HCEC 1CT (cell line): ENCODE measurements around the gene SARNP.
A peak's percentile ranks its signal among the peaks of the same experiment; 100 is the strongest.

Experiments used
- DNase-seq: peaks from one replicate; pipeline ENCODE4 v3.0.0-alpha.2; 2017

The SARNP gene

DNA sequence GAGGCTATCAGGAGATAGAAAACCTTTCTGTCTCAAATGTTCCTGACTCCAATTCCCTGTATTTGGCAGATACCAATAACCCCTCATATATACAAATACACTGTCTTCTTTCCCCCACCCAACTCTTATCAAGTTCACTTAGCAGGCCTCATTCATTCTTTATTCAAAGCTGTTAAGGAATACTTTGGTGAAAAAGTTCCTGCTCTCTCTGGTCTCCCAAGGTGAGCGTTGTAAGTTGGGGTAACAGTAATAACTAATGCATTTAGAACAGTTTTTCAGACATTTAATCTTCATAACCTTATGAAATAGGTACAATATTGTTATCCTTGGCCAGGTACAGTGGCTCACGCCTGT, 78.5 kb downstream of the SARNP start:
- no peak for DNase-seq

DNA sequence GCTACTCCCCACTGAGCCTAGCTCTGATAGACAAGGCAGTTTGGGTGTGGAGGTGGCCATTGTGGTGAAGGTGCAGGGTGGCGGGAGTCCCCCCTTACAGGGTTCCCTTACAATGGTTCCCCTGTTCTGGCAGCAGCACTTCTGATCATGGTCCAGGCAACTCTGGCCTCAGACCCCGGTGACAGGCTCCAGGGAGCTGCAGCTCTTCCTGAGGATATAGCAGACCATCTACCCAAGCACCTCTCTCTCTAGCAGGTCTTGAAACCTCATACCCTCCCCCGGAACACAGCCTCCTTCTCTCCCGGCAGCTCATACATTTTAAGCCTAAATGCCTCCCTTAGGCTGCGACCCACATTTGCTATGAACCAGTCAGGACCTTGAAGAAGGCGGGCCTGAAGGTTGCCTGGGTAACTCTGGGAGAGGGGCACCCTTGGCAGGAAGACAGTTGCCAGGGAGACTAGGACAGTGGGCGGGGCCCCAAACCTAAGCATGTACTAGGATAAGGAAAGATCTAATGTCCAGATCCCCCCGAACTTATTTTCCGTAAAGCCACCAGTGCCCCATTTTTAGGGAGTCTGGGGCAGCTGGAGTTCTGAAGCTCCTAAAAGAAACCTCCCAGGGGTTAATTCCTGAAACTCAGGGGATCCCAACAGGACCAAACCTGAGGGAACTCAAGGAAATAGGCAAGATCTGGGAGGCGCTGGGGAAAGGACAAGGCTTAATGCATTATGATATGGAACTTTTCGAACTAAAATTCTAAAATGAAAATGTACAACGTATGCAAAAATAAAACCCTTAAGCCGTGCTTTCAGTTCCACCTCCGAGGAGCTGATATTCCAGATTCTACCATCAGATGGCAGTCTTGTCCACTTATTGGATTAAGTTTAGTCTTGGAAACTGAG, 79.2 kb downstream of the SARNP start:
- peak; percentile 84 for DNase-seq

GRCh38 chr12:55737581-55738122, 79.9 kb downstream of the SARNP start:
- no peak for DNase-seq

DNA sequence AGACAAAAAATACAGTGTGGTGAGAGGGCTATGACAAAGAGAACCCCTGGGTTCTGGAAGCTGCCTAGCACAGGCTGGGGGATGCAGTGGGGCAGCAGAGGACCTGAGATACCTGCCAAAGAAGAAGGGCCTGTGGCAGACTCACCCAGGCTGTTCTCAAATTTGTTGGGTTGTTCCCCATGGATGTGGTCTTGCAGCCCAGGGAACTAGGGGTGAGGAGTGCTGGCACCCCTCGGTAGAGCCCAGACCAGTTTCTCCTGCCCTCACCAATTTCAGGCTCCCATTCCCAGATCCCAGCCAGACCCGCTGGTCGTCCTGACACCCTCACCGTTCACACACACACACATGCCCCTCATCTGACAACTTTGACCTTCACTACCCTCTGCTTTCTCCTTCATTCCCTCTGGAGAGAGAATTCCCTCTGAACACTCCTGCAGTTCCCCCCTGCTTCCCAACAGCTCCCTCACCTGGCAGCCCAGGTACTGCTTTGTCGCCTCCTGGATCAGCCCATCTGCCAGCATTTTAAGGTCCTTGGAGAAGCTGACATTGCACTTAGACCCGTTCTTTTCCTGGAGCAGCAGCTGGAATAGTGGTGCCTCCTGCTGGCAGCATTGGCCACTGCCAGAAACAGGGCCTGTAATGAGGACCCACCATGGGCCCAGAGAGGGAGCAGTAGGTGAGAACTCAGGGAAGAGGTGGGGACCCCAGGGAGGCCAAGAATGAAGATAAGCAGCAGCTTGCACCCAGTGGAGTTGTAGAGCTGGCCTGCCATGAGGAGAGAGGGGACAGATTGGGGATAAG, 80.5 kb downstream of the SARNP start:
- DNase-seq = peak; percentile 60

GRCh38 chr12:55736076-55736475, 81.4 kb downstream of the SARNP start:
- DNase-seq = no peak

GRCh38 chr12:55734595-55734994, 82.9 kb downstream of the SARNP start:
- no peak for DNase-seq

DNA sequence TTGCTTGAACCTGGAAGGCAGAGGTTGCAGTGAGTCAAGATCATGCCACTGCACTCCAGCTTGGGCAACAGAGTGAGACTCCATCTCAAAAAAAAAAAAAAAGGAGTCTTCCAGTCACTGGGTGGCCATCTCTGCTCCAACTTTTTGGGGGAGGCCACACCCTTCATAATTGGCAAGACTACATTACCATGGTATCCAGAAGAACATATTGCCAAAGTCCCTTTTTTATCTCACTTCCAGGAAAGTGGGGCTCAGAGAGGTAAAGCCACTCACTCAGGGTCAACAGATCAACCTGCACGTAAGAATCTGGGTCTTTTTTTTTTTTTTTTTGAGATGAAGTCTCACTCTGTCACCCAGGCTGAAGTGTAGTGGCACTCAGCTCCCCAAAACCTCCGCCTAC, 83.7 kb downstream of the SARNP start:
- no peak for DNase-seq

DNA sequence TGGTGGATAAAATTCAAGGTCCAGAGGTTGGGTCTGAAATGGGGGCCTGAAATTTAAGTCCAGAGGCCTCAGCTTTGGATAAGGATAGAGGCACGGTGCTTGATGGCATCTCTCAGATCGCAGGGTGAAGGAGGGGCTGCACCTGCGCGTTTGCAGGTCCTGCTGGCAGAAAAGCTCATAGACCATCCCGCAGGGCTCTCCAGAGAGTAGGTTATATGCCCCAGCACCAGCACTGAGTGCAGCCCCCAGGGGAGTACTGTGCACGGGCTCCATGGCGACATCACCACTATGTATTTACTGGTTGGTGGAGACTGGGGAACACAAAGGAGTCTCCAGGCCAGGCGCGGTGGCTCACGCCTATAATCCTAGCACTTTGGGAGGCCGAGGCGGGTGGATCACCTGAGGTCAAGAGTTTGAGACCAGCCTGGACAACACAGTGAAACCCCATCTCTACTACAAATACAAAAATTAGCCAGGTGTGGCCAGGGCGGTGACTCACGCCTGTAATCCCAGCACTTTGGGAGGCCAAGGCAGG, 84.4 kb downstream of the SARNP start:
- DNase-seq = no peak

DNA sequence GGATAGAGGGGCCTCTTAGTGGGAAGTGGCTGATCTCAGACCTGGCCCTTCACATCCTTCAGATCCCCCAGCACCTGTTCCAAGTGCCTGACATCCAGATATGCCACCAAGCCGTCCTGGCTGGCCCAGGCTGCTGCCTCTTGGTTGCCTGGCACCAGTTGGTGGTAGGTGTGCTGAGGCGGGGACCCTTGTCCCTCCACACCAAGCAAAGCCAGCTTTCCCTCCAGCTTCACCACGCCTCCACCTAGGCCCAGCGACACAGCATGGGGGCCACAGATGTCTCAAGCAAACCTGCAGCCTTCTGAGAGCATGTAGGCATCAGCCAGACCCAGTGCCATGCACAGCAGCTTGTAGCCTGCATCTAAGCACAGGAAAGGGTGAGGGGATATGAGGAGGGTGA, 85.2 kb downstream of the SARNP start:
- no peak for DNase-seq

- DNase-seq = peak; percentile 69
Measured at GRCh38 chr12:55729819-55730818, 87.4 kb downstream of the SARNP start.

- peak; percentile 94 for DNase-seq
Measured at GRCh38 chr12:55728939-55729818, 88.3 kb downstream of the SARNP start, which contains the start of gene CD63. Gene CD63, minus strand, starts transcription at chr12:55729009. Its CDS starts 668 bp downstream, at chr12:55728341.

- DNase-seq = peak; percentile 59
Measured at GRCh38 chr12:55728186-55728938, 89.2 kb downstream of the SARNP start.

- peak; percentile 47 for DNase-seq
Measured at GRCh38 chr12:55727643-55728185, 89.8 kb downstream of the SARNP start.

- no peak for DNase-seq
Measured at GRCh38 chr12:55726971-55727370, 90.6 kb downstream of the SARNP start.

DNA sequence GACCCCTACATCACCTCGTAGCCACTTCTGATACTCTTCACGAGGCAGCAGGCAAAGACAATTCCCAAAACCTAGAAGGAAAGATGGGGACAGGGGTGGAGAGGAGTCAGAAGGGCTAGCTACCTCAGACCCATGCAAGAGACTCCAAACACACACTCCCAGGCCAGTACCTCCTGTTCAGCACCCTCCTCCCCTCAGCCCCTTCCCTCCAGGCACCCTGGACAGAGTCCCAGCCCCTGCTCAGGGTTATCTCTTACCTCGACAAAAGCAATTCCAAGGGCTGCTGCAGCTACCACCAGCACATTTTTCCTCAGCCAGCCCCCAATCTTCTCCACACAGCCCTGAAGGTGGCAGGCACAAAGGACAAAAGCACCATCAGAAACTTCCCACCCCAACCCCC, 92.0 kb downstream of the SARNP start:
- no peak for DNase-seq

GRCh38 chr12:55724940-55725309, 92.6 kb downstream of the SARNP start:
- DNase-seq = no peak

DNA sequence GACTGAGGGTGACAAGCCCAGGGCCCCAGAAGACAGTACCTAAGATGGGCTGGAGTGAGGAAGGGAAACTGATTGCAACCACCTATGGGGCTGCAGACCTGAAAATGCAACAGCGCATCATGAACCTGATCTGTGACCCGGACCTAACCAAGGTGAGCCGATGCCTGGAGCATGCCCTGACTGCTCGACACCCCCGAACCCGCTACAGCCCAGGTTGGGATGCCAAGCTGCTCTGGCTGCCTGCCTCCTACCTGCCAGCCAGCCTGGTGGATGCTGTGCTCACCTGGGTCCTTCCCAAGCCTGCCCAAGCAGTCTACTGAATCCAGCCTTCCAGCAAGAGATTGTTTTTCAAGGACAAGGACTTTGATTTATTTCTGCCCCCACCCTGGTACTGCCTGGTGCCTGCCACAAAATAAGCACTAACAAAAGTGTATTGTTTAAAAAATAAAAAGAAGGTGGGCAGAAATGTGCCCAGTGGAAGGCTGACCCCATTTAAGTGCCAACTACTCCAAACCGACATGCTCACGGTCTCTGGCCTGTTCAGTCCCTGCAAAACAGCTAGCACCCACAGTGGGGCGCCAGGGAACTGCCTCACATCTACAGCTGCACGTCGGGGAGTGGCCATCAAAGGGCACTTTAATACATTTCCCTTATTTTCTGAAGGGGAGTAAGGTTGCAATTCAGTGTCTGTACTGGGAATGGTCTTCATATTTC, 93.1 kb downstream of the SARNP start:
- peak; percentile 60 for DNase-seq

- no peak for DNase-seq
Measured at GRCh38 chr12:55723516-55724225, 93.9 kb downstream of the SARNP start.

DNA sequence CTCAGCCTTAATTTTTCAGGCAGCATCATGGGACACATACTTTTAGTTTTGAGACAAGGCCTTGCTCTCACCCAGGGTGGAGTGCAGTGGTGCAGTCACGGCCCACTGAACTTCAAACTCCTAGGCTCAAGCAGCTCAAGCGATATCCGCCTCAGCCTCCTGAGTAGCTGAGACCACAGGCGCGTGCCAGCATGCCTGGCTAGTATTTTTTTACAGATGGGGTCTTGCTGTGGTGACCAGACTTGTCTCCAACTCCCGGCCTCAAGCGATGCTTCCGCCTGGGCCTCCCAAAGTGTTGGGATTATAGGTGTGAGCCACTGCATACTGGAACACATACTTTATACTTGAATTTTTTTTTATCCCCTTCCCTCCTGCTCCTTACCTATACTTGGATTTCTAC, 94.6 kb downstream of the SARNP start:
- DNase-seq = no peak
